Measurements from ENCODE around the gene PLTP.
"Not testable (repeated sequence)": the region's sequence is repeated elsewhere in the genome, so short reads cannot be mapped to it uniquely, and the experiment has no call there.

The PLTP gene

GRCh38 chr20:45911486-45912343 lies at the start of gene PLTP:
Gene PLTP, minus strand, starts transcription at chr20:45912155. Its CDS starts 703 bp downstream, at chr20:45911452.
- no peak for DNase-seq (ENCODE audit: extremely low spot score, insufficient read length, low read depth)

GRCh38 chr20:45959956-45960630 lies 48.1 kb upstream of the PLTP start:
- FAIRE-seq (no peak), DNase-seq (ENCODE audit: extremely low spot score, insufficient read length, low read depth) (no peak)

More at GRCh38 chr20:45911486-45912343, at the start of gene PLTP:
- FAIRE-seq: no peak

- no peak for DNase-seq (ENCODE audit: extremely low spot score, insufficient read length, low read depth)
- FAIRE-seq: no peak
Measured at GRCh38 chr20:45959126-45959525, 47.2 kb upstream of the PLTP start.

GRCh38 chr20:45958593-45958992 lies 46.6 kb upstream of the PLTP start:
- DNase-seq (ENCODE audit: extremely low spot score, insufficient read length, low read depth) (no peak), FAIRE-seq (no peak)

- no peak for FAIRE-seq
- no peak for DNase-seq (ENCODE audit: extremely low spot score, insufficient read length, low read depth)
Measured at GRCh38 chr20:45957021-45957941, 45.3 kb upstream of the PLTP start.

GRCh38 chr20:45956326-45956725 lies 44.4 kb upstream of the PLTP start:
- DNase-seq (ENCODE audit: extremely low spot score, insufficient read length, low read depth); FAIRE-seq: not testable (repeated sequence)

- FAIRE-seq (no peak), DNase-seq (ENCODE audit: extremely low spot score, insufficient read length, low read depth) (no peak)
Measured at GRCh38 chr20:45953672-45954071, 41.7 kb upstream of the PLTP start.

- no peak for FAIRE-seq
- DNase-seq (ENCODE audit: extremely low spot score, insufficient read length, low read depth): no peak
Measured at GRCh38 chr20:45952861-45953260, 40.9 kb upstream of the PLTP start.

- DNase-seq (ENCODE audit: extremely low spot score, insufficient read length, low read depth) (no peak), FAIRE-seq (no peak)
Measured at GRCh38 chr20:45951925-45952834, 40.2 kb upstream of the PLTP start.

GRCh38 chr20:45950330-45950646 lies 38.3 kb upstream of the PLTP start:
- no peak for DNase-seq (ENCODE audit: extremely low spot score, insufficient read length, low read depth)

GRCh38 chr20:45949542-45950329 lies 37.8 kb upstream of the PLTP start:
- DNase-seq (ENCODE audit: extremely low spot score, insufficient read length, low read depth) (no peak), FAIRE-seq (no peak)

More at GRCh38 chr20:45950330-45950646, 38.3 kb upstream of the PLTP start:
- FAIRE-seq: no peak

GRCh38 chr20:45948742-45949541 lies 37.0 kb upstream of the PLTP start:
- DNase-seq (ENCODE audit: extremely low spot score, insufficient read length, low read depth): no peak
- FAIRE-seq: no peak

GRCh38 chr20:45948261-45948733 lies 36.3 kb upstream of the PLTP start:
- no peak for FAIRE-seq

GRCh38 chr20:45947110-45947866 lies 35.3 kb upstream of the PLTP start:
- DNase-seq (ENCODE audit: extremely low spot score, insufficient read length, low read depth) (no peak), FAIRE-seq (no peak)

More at GRCh38 chr20:45948261-45948733, 36.3 kb upstream of the PLTP start:
- no peak for DNase-seq (ENCODE audit: extremely low spot score, insufficient read length, low read depth)

GRCh38 chr20:45946149-45946970 lies 34.4 kb upstream of the PLTP start:
- FAIRE-seq (no peak), DNase-seq (ENCODE audit: extremely low spot score, insufficient read length, low read depth) (no peak)

GRCh38 chr20:45945678-45946148 lies 33.8 kb upstream of the PLTP start:
- DNase-seq (ENCODE audit: extremely low spot score, insufficient read length, low read depth) (no peak), FAIRE-seq (no peak)

Measured in GM18507 (cell line).